GM21367 (cell line): ENCODE data around the gene OR2D2.
"Not testable (repeated sequence)": the region's sequence is repeated elsewhere in the genome, so short reads cannot be mapped to it uniquely, and the experiment has no call there.

Experiments
- ATAC-seq: cut with Tn5 transposase; IDR thresholded peaks from one replicate; pipeline ENCODE4 v1.9.1; 2021; ENCODE audit not compliant: unreplicated experiment

The OR2D2 gene

GRCh38 chr11:6892400-6892799 lies at the start of gene OR2D2:
OR2D2 (minus strand) TSS chr11:6892500; CDS start chr11:6892500, 0 bp downstream.
- ATAC-seq = no peak

GRCh38 chr11:6941970-6942369 lies 49.7 kb upstream of the OR2D2 start:
- ATAC-seq = no peak

GRCh38 chr11:6932145-6932544 lies 39.8 kb upstream of the OR2D2 start:
- no peak for ATAC-seq

GRCh38 chr11:6931146-6931713 lies 38.9 kb upstream of the OR2D2 start:
- ATAC-seq = no peak

GRCh38 chr11:6928916-6929315 lies 36.6 kb upstream of the OR2D2 start:
- ATAC-seq = no peak

GRCh38 chr11:6927030-6927617 lies 34.8 kb upstream of the OR2D2 start:
- peak; percentile 52 for ATAC-seq

GRCh38 chr11:6926208-6927029 lies 34.1 kb upstream of the OR2D2 start, which contains the start of gene ZNF215:
ZNF215 (plus strand) TSS chr11:6926426; CDS start chr11:6932273, 5,847 bp downstream.
- peak; percentile 75 for ATAC-seq

- peak; percentile 6 for ATAC-seq
Measured at GRCh38 chr11:6925636-6926207, 33.4 kb upstream of the OR2D2 start.

- ATAC-seq = no peak
Measured at GRCh38 chr11:6925007-6925577, 32.8 kb upstream of the OR2D2 start.

GRCh38 chr11:6920702-6921101 lies 28.4 kb upstream of the OR2D2 start, which contains the start of gene OR2D3:
OR2D3 (plus strand) TSS chr11:6921002; CDS start chr11:6921002, 0 bp downstream.
- no peak for ATAC-seq

GRCh38 chr11:6919698-6920097 lies 27.4 kb upstream of the OR2D2 start:
- ATAC-seq = no peak

- ATAC-seq = no peak
Measured at GRCh38 chr11:6911948-6912347, 19.6 kb upstream of the OR2D2 start.

GRCh38 chr11:6911378-6911777 lies 19.1 kb upstream of the OR2D2 start:
- no peak for ATAC-seq

- ATAC-seq = not testable (repeated sequence)
Measured at GRCh38 chr11:6904804-6905203, 12.5 kb upstream of the OR2D2 start.

GRCh38 chr11:6900327-6900999 lies 8.2 kb upstream of the OR2D2 start:
- ATAC-seq = no peak

GRCh38 chr11:6898911-6899310 lies 6.6 kb upstream of the OR2D2 start:
- no peak for ATAC-seq

- peak; percentile 92 for ATAC-seq
Measured at GRCh38 chr11:6895010-6895409, 2.7 kb upstream of the OR2D2 start.

- no peak for ATAC-seq
Measured at GRCh38 chr11:6894097-6894496, 1.8 kb upstream of the OR2D2 start.

- no peak for ATAC-seq
Measured at GRCh38 chr11:6889835-6890234, 2.5 kb downstream of the OR2D2 start.

- ATAC-seq = no peak
Measured at GRCh38 chr11:6888830-6889229, 3.5 kb downstream of the OR2D2 start.

- not testable (repeated sequence) for ATAC-seq
Measured at GRCh38 chr11:6887711-6888110, 4.6 kb downstream of the OR2D2 start.
